Pancreas (tissue), 10 donors: ENCODE measurements around the gene C17orf67. TPM values are rescaled to one million over a fixed set of nuclear protein-coding genes. Genes with fewer than 3 reads are reported as not detected.

Experiments used
- ATAC-seq, 4 donors: fragments of 200-7000 bp; cut with Tn5 transposase; one replicate each; pipeline versions ENCODE4 v1.8.0 to v1.9.1; 2020; ENCODE audit warnings: mild to moderate bottlenecking in 4 of 4, moderate library complexity in 4 of 4
- DNase-seq, 6 donors: peaks; one replicate each; pipeline ENCODE4 v3.0.0-alpha.2; 2020
- FAIRE-seq: peaks from 2 replicates; lab custom pipeline; 2012; peaks lifted over from hg19 to GRCh38; lab: Jason Lieb, UNC
- H3K27ac ChIP-seq, 4 donors: fragments of 200-600 bp; sonication (generic); 1 replicate in 3 of 4; 2 replicates in 1 of 4; pipeline versions ENCODE4 v1.5.0 to v1.8.0; 2020
- H3K27me3 ChIP-seq, 4 donors: fragments of 200-600 bp; one replicate each; pipeline ENCODE4 v1.8.0; 2021
- H3K36me3 ChIP-seq, 3 donors: fragments of 200-600 bp; sonication (generic) in 1 of 3; one replicate each; pipeline versions ENCODE4 v1.5.0 to v1.8.0; 2020 to 2021
- H3K4me1 ChIP-seq, 3 donors: fragments of 200-600 bp; one replicate each; pipeline ENCODE4 v1.8.0; 2021
- H3K4me3 ChIP-seq, 4 donors: fragments of 200-600 bp; sonication (generic) in 2 of 4; one replicate each; pipeline versions ENCODE4 v1.5.0 to v1.8.0; 2020 to 2021
- H3K9me3 ChIP-seq, 4 donors: fragments of 200-600 bp; one replicate each; pipeline ENCODE4 v1.8.0; 2021
- CTCF ChIP-seq, 4 donors: fragments of 200-600 bp; sonication (generic) in 3 of 4; IDR thresholded peaks; one replicate each; pipeline versions ENCODE4 v1.5.0 to v1.8.0; 2021; ENCODE audit warnings: antibody characterized with exemption in 4 of 4
- WGBS, 2 donors: extraction: QIAGEN DNeasy Blood & Tissue Kit; methylation state at CpG; one replicate each; pipeline ENCODE4 v1.1.7; 2013; 5-methylcytosine and 5-hydroxymethylcytosine counted together
- intact Hi-C, 3 donors: fragments of 100-400 bp; cut with DNase I; formaldehyde crosslinking; loops; one replicate each; pipeline versions ENCODE4 v1.11.1 to v1.14.2; 2022
- polyA plus RNA-seq, 2 donors: library from polyadenylated mRNA; stranded (reverse); fragments of 200-250 nt; gene quantifications; one replicate each; pipeline ENCODE4 v1.2.3, GENCODE V29; 2013
- total RNA-seq, 6 donors: library from RNA; stranded (reverse); fragmentation: NEBNext Ultra II Directional in 4 of 6; extraction: Animal tissue kit (Norgen Biotek cat#: 25700) in 4 of 6; gene quantifications; one replicate each; pipeline versions ENCODE4 v1.2.1 to v1.2.4, GENCODE V29; 2021 to 2023
- donor health status: healthy with polysubstance abuse.
- donor health status: DM: no; HTN: no; CAD: no; lungs with moderate emphysema.
- donor health status: DM: no; HTN: no; CAD: no.
- donor health status: control.
- donor health status: control.
- donor health status: Bipolar disorder and iron deficiency.
- donor health status: DM: yes; HTN: yes; CAD: no.
- donor health status: DM: no; HTN: no; CAD: no.
- donor health status: DM: no; HTN: no; CAD: no.
- donor health status: DM: yes; HTN: yes; CAD: no.

The C17orf67 gene
- total and polyA plus RNA-seq, 8 donors, result 1.0 to 9.6 (median 1.8) TPM

- Histone ChIP-seq H3K9me3 (no peaks in the 10 kb centered on the region), H3K27ac (no peak overlapping the region), H3K27me3 (no peaks in the 10 kb centered on the region), H3K36me3 (peaks cover 0 to 20% (median 0%) of the 10 kb centered on the region in 3 donors), H3K4me1 (no peaks in the 10 kb centered on the region), H3K4me3 (no peak overlapping the region)
- 64 to 69% methylated on average over 3 of the region's 3 CpGs for WGBS, 2 donors
- no peak for TF ChIP-seq CTCF (IDR thresholded peaks at IDR 0.05)
- FAIRE-seq, result no peak
- no peak for ATAC-seq
- intact Hi-C loops, result no loop called here
- DNase-seq, result no peak
These were observed 15.4 kb upstream of the C17orf67 start for GRCh38 chr17:56849131-56849530.

- no peak overlapping the region for H3K4me3 ChIP-seq
- no peaks in the 10 kb centered on the region for H3K27me3 ChIP-seq
- no peak for TF ChIP-seq CTCF (IDR thresholded peaks at IDR 0.05)
- intact Hi-C loops, result no loop called here
- no peak for DNase-seq
- peaks cover 0 to 20% (median 0%) of the 10 kb centered on the region in 3 donors for H3K36me3 ChIP-seq
- no peak for ATAC-seq
- H3K27ac ChIP-seq, result no peak overlapping the region
- no peak for FAIRE-seq
- WGBS, 2 donors, result 92 to 97% methylated on average over 4 of the region's 4 CpGs
- no peaks in the 10 kb centered on the region for H3K4me1 ChIP-seq
- H3K9me3 ChIP-seq, result no peaks in the 10 kb centered on the region
These were observed 13.4 kb upstream of the C17orf67 start for GRCh38 chr17:56847106-56847505.

GRCh38 chr17:56845934-56846333 lies 12.2 kb upstream of the C17orf67 start:
- H3K36me3 ChIP-seq, result peaks cover 0 to 20% (median 0%) of the 10 kb centered on the region in 3 donors

GRCh38 chr17:56842577-56842976 lies 8.9 kb upstream of the C17orf67 start:
- H3K4me1 ChIP-seq, result peaks cover 0 to 2% (median 0%) of the 10 kb centered on the region in 3 donors
- no peaks in the 10 kb centered on the region for H3K27me3 ChIP-seq
- DNase-seq (no peak), FAIRE-seq (no peak), ATAC-seq (no peak)
- no peak for TF ChIP-seq CTCF (IDR thresholded peaks at IDR 0.05)
- intact Hi-C loops, result no loop called here
- H3K36me3 ChIP-seq, result no peaks in the 10 kb centered on the region
- no peak overlapping the region for H3K4me3 ChIP-seq
- WGBS, 2 donors, result 55 to 57% methylated on average over 2 of the region's 2 CpGs
- no peak overlapping the region for H3K27ac ChIP-seq
- H3K9me3 ChIP-seq, result no peaks in the 10 kb centered on the region

More at GRCh38 chr17:56845934-56846333, 12.2 kb upstream of the C17orf67 start:
- no peak overlapping the region for H3K27ac ChIP-seq
- H3K4me3 ChIP-seq, result no peak overlapping the region
- intact Hi-C loops, result no loop called here
- 85 to 89% methylated on average over 1 of the region's 1 CpG for WGBS, 2 donors
- H3K9me3 ChIP-seq, result no peaks in the 10 kb centered on the region
- FAIRE-seq (no peak), ATAC-seq (no peak), DNase-seq (no peak)
- TF ChIP-seq CTCF (IDR thresholded peaks at IDR 0.05), result no peak
- no peaks in the 10 kb centered on the region for H3K27me3 ChIP-seq
- no peaks in the 10 kb centered on the region for H3K4me1 ChIP-seq

- FAIRE-seq (no peak), ATAC-seq (no peak), DNase-seq (no peak)
- no peak for TF ChIP-seq CTCF (IDR thresholded peaks at IDR 0.05)
- peaks cover 0 to 16% (median 0%) of the 10 kb centered on the region in 3 donors for H3K4me1 ChIP-seq
- no peaks in the 10 kb centered on the region for H3K27me3 ChIP-seq
- no peaks in the 10 kb centered on the region for H3K36me3 ChIP-seq
- H3K9me3 ChIP-seq, result no peaks in the 10 kb centered on the region
- no peak overlapping the region for H3K27ac ChIP-seq
- intact Hi-C loops, result no loop called here
- H3K4me3 ChIP-seq, result no peak overlapping the region
- 82 to 83% methylated on average over 3 of the region's 3 CpGs for WGBS, 2 donors
These were observed 5.0 kb upstream of the C17orf67 start for GRCh38 chr17:56838687-56839086.
